Raji (cell line): ENCODE results near the gene LRRC26.

Source experiments
- POLR2A ChIP-seq: IDR thresholded peaks from 2 replicates; pipeline ENCODE4 v1.6.1; 2011; ENCODE audit warnings: low read depth, low read length, control low read depth; ENCODE audit not compliant: insufficient read depth

LRRC26 gene

DNA sequence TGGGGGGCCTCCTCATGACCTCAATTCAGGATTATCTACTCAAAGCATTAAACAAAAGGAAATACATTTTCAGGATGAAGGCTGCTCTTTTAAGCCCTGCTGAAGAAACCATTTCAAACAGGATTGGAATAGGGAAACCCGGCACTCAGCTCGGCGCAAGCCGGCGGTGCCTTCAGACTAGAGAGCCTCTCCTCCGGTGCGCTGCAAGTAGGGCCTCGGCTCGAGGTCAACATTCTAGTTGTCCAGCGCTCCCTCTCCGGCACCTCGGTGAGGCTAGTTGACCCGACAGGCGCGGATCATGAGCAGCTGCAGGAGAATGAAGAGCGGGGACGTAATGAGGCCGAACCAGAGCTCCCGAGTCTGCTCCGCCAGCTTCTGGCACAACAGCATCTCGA, 34.9 kb upstream of the LRRC26 start:
- no peak for TF ChIP-seq POLR2A

DNA sequence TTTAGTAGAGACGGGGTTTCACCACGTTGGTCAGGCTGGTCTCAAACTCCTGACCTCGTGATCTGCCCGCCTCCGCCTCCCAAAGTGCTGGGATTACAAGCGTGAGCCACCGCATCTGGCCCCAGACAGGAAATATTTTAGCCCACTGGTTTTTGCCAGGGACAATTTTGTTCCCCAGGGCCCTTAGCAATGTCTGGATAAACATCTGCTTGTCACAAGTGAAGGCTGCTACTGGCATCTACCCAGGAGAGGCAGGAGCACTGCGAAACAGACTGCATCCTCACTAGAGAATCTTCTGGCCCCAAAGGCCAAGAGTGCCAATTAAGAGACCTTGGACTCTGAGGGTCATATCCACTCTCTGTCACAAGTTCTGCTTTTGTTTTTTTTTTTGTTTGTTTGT, 33.1 kb upstream of the LRRC26 start:
- TF ChIP-seq POLR2A, result no peak

DNA sequence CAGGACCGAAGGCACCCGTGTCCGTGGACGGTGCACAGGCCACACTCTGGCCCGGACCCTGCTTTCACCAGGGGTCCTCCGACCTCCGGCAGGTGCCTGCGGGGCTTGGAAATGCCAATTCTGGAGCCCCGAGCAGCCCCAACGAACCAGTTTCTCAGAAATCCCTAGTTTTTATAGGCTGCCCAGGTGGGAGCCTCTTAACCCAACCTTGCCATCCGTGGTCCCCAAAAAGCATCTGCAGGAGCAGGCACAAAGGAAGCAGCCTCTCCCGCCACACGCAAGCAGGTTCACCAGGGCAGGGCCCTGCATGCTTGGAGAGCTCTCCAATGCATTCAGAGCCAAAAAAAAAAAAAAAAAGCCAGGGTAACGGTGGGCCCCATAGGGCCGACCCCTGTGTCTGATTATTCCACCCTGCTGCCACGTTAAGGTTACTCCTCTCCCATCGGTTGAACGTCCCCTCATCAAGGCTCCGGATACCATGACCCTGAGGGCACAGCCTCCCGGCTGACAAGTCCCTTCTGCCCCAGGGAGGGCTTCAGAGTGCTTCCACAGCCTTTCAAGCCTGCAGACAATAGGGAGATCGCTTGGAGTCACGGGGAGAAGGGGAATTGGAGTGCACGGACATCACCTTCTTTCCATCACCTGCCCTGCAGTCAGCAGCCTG, 31.5 kb upstream of the LRRC26 start:
- peak; percentile 40; the same call in 1 of the 2 replicates for TF ChIP-seq POLR2A

DNA sequence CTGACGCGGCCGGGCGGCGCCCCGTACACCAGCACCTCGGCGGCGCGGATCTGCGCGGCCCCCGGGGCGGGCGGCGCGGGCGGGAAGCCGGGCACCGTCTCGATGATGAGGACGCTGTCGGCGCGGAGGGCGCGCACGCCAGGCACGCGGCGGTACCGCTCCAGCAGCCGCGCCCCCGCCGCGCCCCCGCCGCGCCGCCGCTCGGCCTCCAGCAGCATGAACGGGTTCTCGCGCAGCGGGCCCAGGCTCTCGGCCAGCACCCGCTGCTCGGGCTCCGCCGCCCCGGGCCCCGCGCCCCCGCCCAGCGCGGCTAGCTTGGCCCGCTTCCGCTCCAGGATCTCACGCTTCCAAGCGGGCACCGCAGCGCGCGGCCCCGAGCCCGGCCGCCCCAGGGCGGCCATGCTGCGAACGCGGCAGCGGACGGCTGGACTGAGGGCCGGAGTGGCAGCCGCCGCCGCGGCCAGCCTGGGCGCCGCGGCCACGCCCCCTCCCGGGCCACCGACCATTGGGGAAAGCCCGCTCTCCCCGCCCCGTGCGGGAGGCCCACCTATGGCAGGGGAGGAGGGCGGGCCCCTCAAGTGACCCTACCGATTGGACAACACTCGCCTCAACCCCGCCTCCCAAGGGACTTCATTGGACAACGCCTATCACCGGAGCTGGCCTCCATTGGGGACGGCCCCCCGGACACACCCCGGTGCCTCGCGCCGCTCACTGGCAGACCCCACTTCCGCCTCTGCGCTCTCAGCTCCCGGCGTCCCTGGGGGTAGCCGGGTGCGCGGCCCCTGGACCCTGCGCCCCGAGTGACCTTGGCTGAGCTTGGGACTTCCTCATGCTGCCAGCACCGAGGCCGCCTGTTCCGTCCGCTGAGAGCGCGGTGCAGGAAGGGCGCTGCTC, 30.7 kb upstream of the LRRC26 start, which contains the start of gene TPRN:
Gene TPRN (minus strand): TSS at position 431 of the 894 bp plus-strand sequence. CDS start 30 bp downstream, at position 401.
- peak; percentile 89 for TF ChIP-seq POLR2A

DNA sequence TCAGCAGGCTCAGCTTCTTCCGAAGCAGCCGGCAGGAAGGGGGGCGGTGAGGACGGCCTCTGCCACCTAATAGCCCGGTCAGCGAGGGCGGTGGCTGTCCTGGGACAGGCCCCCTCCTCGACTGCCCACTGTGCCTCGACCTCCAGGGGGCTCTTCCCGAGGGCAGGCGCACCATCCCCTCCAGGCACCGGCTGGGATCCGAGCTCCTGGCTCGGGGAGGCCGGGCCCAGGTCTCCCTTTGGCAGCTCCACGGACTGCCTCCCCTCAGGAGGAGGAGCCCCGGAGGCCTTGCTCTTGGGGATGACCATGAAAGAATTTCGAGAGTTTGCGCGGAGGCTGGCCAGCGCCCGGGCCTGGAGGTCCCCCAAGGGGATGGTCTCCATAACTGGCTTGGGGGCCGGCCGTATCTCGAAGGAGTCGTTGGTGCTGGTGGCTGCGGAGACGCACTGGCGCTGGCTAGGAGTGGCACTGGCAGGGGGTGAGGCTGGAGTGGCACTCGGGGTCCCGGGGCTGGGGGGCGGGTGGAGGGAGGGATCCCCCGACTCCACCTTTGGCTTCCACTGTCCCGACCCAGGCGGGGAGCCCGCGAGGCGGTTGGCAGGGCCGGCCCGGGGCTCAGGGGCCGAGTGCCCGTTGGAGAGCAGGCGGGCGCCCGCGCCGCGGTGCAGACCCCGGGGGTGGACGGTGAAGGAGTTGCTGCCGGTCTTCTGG, 29.7 kb upstream of the LRRC26 start:
- no peak for TF ChIP-seq POLR2A

DNA sequence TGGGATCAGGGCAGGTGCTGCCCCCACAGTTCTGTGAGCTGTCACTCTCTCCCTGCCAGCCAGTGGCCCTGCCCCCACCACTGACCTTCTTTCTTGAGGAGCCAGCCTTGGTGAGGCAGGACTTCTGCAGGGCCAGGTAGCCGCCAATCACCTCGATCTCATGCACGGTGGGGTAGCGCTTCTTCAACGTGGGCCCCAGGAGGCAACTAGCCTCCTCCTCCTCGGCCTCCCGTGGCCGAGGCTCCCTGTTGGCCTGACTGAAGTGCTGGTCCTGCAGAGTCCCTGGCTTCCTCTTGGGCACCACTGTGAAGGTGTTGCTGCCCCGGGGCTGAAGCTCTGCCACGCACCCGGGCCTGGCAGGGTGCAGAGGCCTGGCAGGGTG, 29.0 kb upstream of the LRRC26 start:
- no peak for TF ChIP-seq POLR2A

DNA sequence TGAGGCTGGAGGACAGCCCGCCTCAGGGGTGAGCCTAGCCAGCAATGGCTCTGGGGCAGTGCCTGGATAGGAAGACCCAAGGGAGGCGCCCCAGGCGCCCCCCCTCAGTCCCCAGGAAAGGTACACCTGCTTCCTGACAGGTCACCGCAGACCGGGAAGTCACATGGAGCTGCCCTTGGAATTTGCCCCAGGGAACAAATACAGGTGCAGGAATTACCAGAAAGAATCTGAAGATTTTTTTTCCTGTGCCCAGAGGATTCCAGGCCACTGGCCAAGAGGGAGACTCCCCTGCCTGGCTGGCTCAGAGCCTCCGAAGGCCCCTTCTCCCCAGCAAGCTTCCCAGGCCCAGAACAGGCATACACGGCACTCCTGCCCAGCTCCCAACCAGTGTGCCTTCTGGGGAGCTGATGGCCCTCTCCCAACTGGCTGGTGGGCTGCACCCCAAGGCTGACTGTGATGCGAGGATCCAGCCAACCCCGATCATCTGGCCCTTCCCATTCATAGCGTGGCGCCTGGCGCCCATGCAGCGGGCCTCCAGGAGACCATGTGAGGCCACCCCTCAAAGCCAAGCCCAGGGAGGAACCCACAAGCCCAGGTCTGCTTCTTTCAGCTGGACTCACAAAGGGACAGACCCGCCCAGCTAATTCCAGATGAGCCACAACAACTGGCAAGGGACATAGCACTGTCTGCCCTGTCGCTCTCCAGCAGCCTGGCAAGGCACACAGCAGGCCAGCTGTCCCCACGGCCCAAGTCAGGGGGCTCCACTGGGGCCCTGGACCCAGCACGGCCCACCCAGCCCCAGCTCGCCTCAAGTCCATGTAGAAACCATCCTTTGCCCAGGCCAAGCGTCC, 28.4 kb upstream of the LRRC26 start:
- TF ChIP-seq POLR2A, result no peak

DNA sequence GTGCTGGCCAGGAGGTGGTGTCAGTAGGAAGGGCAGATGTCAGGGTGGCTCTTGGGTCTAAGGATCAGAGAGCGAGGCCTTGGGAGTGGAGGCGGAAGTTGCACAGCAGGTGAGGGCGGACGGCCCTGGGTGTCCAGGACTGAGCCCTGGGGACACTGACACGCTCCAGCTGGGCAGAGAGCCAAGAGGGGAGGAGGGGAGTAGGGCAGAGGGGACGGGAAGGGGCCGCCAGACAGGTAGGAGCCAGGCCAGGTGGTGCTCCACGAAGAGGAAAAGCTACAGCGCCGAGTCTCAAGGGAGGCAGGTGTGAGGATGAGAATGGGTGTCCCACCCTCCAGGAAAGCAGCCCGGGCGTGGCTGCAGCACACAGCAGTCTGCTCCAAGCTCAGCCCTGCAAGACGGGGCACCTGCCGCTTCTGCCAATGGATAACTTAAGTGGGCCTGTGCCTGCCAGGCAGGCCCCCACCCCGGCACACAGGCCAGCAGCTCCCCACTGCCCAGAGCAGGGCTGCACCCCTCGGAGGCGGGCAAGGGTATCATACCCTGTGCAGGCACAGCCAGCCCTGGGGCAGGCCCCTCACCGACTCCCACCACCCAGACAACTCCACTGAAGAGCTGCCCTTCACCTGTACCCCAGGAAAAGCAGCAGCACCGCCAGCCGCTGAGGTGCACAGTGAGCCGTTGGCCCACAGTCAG, 25.8 kb upstream of the LRRC26 start:
- no peak for TF ChIP-seq POLR2A

DNA sequence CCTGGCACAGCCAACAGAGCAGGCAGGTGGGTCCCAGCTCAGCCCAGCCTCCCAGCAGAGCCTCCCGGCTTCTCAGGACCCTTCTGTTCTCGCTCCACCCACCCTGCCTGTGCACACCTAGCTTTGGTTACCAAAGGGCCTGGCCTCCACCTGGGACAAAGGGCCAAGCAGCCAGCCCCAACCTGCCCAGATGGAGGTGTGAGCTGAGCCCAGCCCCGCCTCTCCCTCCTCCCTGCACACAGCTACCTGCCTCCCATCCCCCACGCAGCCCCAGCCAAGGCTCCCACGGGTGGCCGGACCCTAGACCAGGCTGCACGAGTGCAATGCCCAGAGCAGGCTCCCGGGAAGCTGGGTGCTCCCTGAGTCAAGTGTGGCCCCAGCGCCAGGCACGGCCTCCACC, 25.1 kb upstream of the LRRC26 start:
- TF ChIP-seq POLR2A, result no peak

DNA sequence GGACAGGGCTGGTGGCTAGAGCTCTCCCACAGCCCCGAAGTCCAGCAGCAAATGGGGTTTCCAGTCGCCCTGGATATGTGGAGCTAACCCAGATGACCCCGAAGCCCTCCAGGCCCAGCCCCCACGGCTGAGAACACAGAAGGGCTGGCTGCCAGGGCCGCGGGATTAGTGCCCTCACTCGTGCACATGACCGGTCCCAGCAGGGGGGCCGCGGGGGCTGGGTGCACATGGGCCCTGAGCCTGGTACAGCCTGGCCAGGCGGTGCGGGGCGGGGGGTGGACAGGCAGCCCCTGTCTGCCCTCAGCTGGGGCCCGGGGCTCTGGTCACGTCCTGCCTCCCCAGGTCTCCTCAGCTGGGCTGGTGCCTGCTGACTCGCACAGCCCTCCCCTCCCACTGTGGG, 24.5 kb upstream of the LRRC26 start:
- no peak for TF ChIP-seq POLR2A

DNA sequence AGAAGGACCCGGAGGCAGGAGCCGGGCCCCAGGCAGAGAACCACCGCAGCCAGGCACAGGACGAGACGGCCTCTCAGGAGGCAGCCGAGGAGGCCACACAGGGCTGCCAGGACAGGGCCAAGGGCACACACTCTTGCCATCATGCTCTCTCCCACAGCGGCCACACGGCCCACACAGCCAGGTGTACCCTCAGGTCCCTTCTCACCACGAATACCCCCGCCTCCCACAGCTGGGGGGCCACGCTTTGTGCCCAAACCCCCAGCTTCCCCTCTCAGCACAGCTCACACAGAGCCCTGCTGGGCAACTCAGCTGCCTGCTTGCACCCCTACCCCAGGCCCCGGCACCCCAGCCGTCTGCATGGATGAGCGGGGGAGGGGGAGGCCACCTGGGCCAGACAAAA, 23.9 kb upstream of the LRRC26 start:
- no peak for TF ChIP-seq POLR2A

DNA sequence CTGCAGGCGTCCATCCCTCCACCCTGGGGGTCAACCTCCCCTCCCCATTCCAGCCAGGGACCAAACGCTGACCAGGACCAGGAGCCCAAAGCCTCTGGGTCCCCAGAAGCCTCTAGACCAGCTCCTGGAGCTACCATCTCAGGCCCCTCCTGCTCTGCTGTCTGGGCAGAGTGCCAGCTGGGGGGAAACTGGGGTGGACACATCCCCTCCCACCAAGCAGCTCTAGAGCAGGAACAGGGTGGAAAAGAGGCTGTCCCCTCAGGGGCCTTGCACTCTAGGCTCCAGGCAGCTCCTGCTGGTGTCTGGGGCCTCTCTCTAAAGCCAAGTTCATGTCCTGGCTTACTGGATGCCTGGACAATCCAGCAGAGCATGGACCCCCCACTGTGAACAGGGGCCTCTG, 23.0 kb upstream of the LRRC26 start:
- no peak for TF ChIP-seq POLR2A

DNA sequence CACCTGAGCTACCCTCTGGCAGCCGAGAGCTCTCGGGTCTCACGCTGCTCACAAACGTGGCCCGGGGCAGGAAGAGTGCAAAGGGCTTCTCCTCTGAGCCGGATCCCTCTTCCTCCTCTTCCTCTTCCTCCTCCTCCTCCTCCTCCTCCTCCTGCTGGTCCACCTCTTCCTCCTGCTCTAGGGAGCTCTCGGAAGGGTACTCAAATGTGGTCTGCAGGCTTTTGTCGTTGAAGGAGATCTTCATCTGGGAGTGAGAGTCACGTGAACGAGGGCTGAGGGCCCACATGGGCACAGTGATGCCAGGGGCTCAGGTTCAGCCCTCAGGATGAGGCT, 22.6 kb upstream of the LRRC26 start:
- no peak for TF ChIP-seq POLR2A

DNA sequence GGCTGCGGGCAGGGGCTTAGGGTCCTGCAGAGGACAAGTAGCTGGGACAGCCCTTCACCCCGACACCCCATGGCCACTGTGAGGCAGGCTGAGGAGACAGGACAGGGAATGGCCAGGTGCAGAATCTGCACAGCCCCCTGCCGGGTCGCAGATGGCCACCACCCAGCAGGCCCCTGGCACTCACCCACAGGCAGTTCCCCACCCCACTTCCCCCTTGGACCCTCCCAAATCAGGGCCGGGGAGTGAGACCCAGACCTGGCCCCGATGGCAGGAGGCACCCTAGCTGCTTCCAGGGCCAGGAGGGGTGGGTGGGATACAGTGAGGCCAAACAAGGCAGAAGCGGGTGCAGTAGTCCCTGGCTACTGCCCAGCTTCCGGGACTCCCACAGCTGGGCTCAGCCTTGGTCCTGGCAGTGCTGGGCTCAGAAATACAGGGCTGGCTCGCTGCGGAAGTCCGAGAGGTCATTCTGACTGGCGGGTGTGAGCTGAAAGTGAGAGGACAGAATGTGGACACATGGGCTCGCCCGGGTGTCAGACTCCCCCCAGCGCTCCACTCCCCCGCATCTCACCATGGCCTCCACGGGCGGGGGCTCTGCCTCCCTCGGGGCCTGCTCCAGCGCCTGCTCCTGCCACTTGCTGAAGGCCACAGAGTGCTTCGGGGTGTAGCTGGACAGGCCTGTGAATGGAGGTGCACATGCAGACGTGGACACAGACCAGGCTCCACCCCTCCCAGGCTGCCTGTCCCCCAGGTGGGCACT, 22.0 kb upstream of the LRRC26 start:
- 0 out of 2 replicates have a peak, but pooled peaks have one; percentile 1 for TF ChIP-seq POLR2A
